Dedifferentiated amniotic fluid mesenchymal stem cell (primary cell): ENCODE results near the gene APOC3.

Source experiments
- DNase-seq: peaks from one replicate; pipeline ENCODE4 v3.0.0-alpha.2; 2016; ENCODE audit errors: extremely low spot score

The APOC3 gene

GRCh38 chr11:116874251-116874650 lies 44.5 kb downstream of the APOC3 start:
- DNase-seq: no peak

DNA sequence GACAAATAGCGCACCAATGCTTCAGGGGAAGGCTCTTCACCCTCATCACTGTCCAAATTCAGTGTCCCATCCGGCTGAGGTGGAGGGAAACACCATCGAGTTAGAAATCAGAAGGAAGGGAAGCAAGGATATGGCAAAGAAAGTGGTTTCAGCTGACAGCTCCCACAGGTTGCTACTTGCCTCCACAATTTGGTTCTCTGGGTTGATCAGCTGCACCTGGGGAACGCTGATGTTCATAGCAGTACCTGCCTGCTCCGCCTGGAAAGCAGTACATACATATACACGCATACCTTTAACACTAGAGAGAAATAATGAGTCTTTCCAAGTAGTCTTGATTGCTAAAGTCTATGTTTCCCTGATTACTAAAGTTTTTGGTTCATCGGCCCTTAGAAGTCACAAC lies 45.5 kb downstream of the APOC3 start:
- DNase-seq: no peak

GRCh38 chr11:116876656-116877055 lies 46.9 kb downstream of the APOC3 start:
- no peak for DNase-seq

DNA sequence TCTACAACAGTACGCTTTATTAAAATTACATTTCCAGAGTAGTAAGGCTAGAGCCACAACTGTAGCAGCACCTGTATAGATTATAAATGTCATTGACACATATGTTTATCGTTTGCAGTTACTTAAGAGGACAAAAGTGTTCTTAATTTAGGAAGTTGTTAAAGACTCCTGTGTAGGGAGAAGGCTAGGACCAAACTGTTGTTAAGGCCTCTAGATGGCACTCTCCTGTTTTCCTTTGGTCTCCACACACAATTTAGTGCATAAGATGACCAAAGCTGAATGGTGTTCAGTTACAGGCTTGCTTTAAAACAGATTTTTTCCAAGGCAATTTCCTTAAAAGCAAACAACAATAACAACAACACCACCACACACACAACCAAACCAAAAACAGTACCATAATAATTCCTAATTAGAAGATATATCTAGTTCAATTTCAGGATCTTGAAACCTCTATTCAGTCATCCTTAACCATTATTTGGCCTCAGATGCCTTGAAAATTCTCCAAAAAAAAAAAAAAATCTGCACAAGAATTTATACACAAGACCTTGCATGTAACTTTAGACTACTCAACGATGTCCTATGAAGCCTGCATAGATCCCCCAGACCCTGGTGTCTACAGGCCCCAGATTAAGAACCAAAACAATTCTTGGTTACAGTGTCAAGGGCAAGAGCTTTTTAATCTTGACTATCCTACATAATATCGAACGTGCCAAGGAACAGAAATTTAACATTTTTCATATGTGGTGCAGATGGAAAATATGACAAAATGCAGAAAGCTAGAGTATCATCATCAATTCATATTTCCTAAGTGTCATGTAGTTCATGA lies 50.3 kb downstream of the APOC3 start:
- peak; percentile 91 for DNase-seq

- no peak for DNase-seq
Measured at GRCh38 chr11:116881143-116881542, 51.4 kb downstream of the APOC3 start.

DNA sequence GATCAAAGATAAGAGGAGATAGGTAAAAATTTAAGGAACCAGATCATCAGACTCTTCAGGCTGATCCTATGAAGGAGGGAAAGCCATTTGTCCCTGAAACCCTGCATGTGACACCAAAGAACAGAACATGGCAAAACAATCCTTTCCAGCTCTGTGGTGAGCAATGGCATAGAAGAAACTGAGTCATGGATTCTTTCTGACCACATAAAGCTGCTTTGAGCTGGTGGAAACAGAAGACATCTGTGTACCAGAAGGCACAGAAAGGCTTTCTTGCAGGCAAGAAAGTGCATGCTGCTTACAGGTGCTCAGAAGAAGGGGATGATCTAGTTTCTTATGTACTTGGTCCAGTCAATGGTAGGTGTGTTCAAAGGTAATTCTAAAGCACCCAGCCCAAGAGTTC lies 52.7 kb downstream of the APOC3 start:
- DNase-seq: peak; percentile 31
